GM21360 (cell line): ENCODE results near the gene ASPM.
"Not testable (repeated sequence)": the region's sequence is repeated elsewhere in the genome, so short reads cannot be mapped to it uniquely, and the experiment has no call there.

Experiments
- ATAC-seq: cut with Tn5 transposase; IDR thresholded peaks from one replicate; pipeline ENCODE4 v1.9.1; 2021; ENCODE audit warnings: mild to moderate bottlenecking, moderate library complexity; ENCODE audit not compliant: unreplicated experiment

The ASPM gene

GRCh38 chr1:197145446-197146024, 934 bp downstream of the ASPM start:
- no peak for ATAC-seq

- no peak for ATAC-seq
Observed at GRCh38 chr1:197144570-197145325, 1.7 kb downstream of the ASPM start.

GRCh38 chr1:197143276-197143675, 3.2 kb downstream of the ASPM start:
- ATAC-seq, result no peak

GRCh38 chr1:197141575-197141974, 4.9 kb downstream of the ASPM start:
- no peak for ATAC-seq

- no peak for ATAC-seq
Observed at GRCh38 chr1:197140121-197140520, 6.3 kb downstream of the ASPM start.

- no peak for ATAC-seq
Observed at GRCh38 chr1:197139169-197139568, 7.3 kb downstream of the ASPM start.

GRCh38 chr1:197137322-197137721, 9.1 kb downstream of the ASPM start:
- no peak for ATAC-seq

GRCh38 chr1:197130677-197131304, 15.7 kb downstream of the ASPM start:
- no peak for ATAC-seq

GRCh38 chr1:197129698-197130097, 16.8 kb downstream of the ASPM start:
- no peak for ATAC-seq

- ATAC-seq, result no peak
Observed at GRCh38 chr1:197127246-197127912, 19.1 kb downstream of the ASPM start.

GRCh38 chr1:197126691-197127090, 19.8 kb downstream of the ASPM start:
- ATAC-seq, result no peak

- ATAC-seq, result no peak
Observed at GRCh38 chr1:197124376-197124775, 22.1 kb downstream of the ASPM start.

- ATAC-seq, result no peak
Observed at GRCh38 chr1:197116156-197116555, 30.3 kb downstream of the ASPM start.

- no peak for ATAC-seq
Observed at GRCh38 chr1:197106869-197107268, 39.6 kb downstream of the ASPM start.

- no peak for ATAC-seq
Observed at GRCh38 chr1:197103300-197103699, 43.2 kb downstream of the ASPM start.

- no peak for ATAC-seq
Observed at GRCh38 chr1:197101978-197102377, 44.5 kb downstream of the ASPM start.

GRCh38 chr1:197100677-197101076, 45.8 kb downstream of the ASPM start:
- no peak for ATAC-seq

GRCh38 chr1:197099444-197099843, 47.0 kb downstream of the ASPM start:
- ATAC-seq, result no peak

- not testable (repeated sequence) for ATAC-seq
Observed at GRCh38 chr1:197096971-197097370, 49.5 kb downstream of the ASPM start.

GRCh38 chr1:197096137-197096536, 50.3 kb downstream of the ASPM start:
- ATAC-seq, result peak; percentile 73

- ATAC-seq, result no peak
Observed at GRCh38 chr1:197093226-197093885, 53.1 kb downstream of the ASPM start.
